ENCODE data around the gene CD151.
A peak's percentile ranks its signal among the peaks of the same experiment; 100 is the strongest.

Gene CD151

DNA sequence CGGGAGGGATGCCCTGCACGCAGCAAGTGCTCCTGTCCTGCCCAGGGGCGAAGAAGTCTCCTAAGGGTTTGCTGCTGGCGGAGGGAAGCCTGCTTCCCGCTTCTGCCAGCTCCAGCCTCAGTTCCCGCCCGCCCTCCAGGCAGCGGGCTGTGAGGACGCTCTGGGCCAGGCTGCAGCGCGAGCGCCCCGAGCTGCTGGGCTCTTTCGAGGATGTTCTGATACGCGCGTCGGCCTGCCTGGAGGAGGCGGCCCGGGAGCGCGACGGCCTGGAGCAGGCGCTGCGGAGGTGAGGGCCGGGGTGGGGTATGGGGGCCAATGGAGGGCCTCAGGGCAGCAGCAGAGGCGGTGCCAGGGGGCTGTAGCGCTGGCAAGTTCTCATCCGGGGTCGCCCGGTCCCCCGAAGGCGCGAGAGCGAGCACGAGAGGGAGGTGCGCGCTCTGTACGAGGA is 2.9 kb upstream of the CD151 start:
- peak in 1 of 2 experiments; percentile 41 for DNase-seq

DNA sequence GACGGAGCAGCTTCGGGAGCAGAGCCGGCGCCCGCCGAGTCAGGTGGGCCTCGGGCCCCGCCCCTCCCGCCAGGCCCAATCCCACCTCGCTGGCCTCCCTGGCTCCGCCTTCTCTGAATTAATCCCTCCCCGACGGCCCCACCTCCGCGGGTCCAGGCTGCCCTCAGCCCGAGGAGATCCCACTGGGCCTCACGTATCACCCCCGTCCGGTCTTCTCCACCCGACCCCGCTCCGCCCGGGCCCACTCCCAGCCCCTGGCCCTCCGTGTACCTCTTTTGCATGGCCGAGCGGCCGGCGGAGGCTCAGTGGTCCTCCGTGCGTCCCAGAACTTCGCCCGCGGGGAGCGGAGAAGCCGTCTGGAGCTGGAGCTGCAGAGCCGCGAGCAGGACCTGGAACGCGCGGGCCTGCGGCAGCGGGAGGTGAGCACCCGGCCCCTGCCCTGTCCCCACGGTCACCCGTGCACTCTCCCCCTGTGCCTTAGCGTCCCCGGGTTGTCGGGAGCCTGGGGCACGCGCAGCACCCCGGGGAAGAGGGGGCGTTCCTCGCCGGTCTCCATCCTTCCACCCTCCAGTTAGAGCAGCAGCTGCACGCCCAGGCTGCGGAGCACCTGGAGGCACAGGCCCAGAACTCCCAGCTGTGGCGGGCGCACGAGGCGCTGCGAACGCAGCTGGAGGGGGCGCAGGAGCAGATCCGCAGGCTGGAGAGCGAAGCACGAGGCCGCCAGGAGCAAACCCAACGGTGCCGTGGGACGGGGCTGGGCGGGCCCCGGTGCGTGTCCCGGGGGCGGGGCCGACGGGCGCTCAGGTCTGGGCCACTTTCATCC is 2.2 kb upstream of the CD151 start:
- peak; percentile 75 to 82 for DNase-seq

DNA sequence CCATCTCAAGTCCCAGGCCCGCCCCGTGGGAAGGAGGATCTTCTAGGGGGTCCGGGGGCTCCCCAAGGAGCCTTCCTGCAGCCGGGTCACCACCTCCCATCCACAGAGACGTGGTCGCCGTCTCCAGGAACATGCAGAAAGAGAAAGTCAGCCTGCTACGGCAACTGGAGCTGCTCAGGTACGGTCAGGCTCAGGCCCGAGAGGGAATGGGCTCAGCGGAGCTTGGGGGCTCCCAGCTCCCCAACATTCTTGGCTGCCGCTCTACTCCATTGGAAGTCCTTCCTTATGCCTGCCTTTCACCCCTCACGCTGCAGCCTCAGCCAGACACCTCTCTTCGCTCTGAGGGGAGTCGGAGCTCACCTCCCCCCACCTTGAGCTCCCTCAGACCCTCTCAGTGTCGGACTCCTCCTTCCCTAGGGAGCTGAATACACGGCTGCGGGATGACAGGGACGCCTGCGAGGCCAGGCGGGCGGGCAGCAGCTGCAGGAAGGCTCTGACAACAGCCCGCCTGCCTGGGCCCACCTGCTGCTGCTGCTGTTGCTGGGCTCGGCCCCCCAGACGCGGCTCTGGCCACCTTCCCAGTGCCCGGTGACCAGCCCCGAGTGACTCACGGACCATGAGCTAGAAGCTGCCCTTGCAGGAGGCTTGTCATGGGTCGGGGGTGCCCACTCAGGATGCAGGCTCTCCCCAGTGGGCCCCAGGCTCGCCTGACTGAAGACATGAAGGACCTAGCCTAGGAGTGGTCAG is 1.5 kb upstream of the CD151 start:
- DNase-seq = no peak

GRCh38 chr11:831961-832528 is 707 bp upstream of the CD151 start:
- DNase-seq = peak in 1 of 2 experiments; percentile 28

- DNase-seq = peak in 1 of 2 experiments; percentile 71
Measured at GRCh38 chr11:833114-833791, 501 bp downstream of the CD151 start.

DNA sequence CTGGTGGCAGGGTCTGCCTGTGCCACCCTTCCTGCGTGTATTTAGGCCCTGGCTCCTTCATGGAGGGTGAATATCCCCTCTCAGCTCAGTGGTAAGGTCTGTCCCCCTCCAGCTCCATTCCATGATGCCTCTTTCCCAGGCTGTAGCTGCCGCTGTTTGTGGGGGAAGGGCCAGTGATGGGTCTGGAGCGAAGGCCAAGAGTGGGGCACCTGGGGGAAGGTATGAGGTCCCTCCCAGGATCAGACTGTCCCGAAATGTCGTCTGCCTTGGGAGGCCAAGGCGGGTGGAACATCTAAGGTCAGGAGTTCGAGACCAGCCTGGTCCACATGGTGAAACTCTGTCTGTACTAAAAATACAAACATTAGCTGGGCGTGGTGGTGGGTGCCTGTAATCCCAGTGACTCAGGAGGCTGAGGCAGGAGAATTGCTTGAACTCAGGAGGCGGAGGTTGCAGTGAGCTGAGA is 1.1 kb downstream of the CD151 start:
- no peak for DNase-seq

GRCh38 chr11:834371-835316 is 1.9 kb downstream of the CD151 start:
- DNase-seq = peak in 1 of 2 experiments; percentile 51

DNA sequence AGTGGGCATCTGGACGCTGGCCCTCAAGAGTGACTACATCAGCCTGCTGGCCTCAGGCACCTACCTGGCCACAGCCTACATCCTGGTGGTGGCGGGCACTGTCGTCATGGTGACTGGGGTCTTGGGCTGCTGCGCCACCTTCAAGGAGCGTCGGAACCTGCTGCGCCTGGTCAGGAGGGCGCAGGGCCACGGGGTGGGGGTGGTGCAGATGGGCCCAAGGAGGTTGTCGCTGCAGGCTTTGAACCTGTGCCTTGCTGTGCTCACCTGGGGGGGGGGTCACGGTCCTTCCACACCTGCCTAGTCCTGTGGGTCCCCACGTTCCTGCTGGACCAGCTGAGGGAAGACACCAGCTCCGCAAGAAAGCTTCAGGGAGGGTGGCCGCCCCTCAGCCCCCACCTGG is 3.5 kb downstream of the CD151 start:
- no peak for DNase-seq

- DNase-seq = peak in 1 of 2 experiments; percentile 22
Measured at GRCh38 chr11:836700-837099, 3.9 kb downstream of the CD151 start.

DNA sequence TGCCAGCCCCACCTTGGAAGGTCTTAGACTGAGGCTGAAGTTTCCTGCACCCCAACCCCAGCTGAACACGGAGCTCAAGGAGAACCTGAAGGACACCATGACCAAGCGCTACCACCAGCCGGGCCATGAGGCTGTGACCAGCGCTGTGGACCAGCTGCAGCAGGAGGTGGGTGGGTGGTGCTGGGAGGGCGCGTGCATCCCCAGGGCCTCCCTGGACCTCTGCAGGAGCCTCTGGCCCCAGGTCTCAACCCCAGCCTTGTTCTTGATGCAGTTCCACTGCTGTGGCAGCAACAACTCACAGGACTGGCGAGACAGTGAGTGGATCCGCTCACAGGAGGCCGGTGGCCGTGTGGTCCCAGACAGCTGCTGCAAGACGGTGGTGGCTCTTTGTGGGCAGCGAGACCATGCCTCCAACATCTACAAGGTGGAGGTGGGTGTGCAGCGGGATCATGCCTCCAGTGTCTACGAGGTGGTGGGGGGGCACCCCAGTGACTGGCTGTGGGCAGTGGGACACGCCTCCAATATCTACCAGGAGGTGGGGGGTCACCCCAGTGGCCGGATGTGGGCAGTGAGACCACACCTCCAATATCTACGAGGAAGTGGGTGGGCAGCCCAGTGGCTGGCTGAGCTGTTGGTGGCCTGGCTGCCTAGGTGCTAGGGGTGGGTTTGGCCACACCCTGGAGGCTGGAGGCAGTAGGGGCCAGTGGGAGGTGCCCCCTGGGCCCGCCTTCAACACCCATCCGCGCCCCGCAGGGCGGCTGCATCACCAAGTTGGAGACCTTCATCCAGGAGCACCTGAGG is 4.6 kb downstream of the CD151 start:
- DNase-seq = peak in 1 of 2 experiments; percentile 19

DNA sequence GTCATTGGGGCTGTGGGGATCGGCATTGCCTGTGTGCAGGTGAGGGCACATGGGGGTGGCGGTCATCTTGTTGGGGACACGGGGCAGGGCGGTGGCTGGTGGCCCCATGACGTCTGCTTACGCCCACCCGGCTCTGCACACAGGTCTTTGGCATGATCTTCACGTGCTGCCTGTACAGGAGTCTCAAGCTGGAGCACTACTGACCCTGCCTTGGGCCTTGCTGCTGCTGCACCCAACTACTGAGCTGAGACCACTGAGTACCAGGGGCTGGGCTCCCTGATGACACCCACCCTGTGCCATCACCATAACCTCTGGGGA is 5.2 kb downstream of the CD151 start:
- DNase-seq = no peak

- DNase-seq = no peak
Measured at GRCh38 chr11:838441-839279, 5.9 kb downstream of the CD151 start.

DNA sequence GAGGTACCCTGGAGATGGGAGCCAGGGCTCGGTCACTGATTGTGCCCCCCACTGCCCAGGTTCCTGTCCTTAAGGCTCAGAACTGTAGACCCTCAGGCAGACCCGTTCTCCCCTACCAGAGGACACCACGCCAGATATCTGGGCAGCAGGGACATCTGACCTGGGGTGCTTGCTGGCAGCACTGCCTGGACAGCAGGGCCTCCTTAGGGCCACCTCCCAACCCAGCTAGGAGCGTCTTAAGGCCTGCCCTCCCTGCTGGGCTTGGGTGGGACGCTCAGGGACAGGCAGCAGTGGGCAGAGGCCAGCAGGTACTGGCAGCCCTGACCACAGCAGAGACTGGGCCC is 6.5 kb downstream of the CD151 start:
- DNase-seq = no peak

- no peak for DNase-seq
Measured at GRCh38 chr11:839875-840617, 7.3 kb downstream of the CD151 start.

DNA sequence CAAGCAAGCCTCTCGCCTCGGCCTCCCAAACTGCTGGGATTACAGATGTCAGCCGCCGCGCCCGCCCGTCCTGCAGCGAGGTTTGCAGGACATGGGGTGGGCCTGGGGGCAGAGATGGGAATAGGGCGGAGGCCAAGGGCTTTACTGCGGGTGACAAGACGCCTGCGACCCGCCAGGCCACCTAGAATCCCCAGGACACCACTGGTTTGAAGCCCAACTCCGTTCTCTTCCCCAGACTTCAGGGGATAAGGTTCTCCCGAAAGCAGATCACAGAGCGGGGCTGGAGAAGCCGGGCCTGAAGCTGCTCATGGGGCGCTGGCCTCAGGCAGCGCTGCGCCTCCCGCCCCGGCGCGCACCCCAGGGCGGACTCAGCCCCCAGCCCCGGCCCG is 9.2 kb downstream of the CD151 start:
- DNase-seq = peak in 1 of 2 experiments; percentile 44

- peak; percentile 90 to 93 for DNase-seq
Measured at GRCh38 chr11:842370-843002, 9.7 kb downstream of the CD151 start, which contains the start of the genes POLR2L and TSPAN4. Gene POLR2L, minus strand, starts transcription at chr11:842529. Its CDS starts 21 bp downstream, at chr11:842508. Gene TSPAN4, plus strand, starts transcription at chr11:842852. Its CDS starts 7,453 bp downstream, at chr11:850305.

DNA sequence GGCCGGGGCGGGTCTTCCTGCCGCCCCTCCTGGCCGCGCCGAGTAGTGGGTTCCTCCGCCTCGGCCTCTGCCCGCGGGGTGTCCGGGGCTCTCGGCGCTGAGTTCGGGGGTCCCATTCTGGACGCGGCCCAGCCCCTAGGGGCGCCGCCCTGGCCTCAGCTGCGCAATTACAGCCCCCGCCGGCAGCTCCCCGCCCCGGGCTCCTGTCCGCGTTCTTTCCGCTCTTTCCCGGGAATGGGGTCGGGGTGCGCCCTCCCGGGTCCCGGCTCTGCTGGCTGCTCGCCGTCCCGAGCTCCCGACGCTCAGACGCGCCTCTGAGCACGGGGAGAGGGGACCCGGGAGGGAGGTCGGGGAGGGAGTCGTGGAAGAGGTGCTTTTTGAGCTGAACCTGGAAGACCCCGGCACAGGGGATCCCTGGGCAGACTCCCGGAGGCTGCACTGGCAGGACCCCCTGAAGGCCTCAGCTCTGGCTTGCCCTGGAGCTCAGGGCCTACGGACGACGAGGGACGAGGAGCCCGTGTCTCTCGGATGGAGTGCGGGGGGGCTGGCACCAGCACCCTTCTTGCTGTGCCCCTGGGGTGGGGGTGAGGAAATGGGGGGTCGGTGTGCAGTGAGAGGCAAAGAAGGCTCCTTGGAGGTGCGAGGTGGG is 10.5 kb downstream of the CD151 start:
- DNase-seq = no peak
